ENCODE measurements around the gene TRAK1. TPM values are rescaled to one million over a fixed set of nuclear protein-coding genes. Genes with fewer than 3 reads are reported as not detected.

Gene TRAK1
- polyA plus RNA-seq, 10 donors = 72.3 to 110 (median 90.8) TPM

GRCh38 chr3:42122261-42123011, 31.3 kb downstream of the TRAK1 start:
- DNase-seq = no peak

- DNase-seq = no peak
Observed at GRCh38 chr3:42123012-42123581, 31.9 kb downstream of the TRAK1 start.

- DNase-seq = no peak
Observed at GRCh38 chr3:42123824-42124658, 32.9 kb downstream of the TRAK1 start.

- no peak for DNase-seq
Observed at GRCh38 chr3:42127226-42127625, 36.1 kb downstream of the TRAK1 start.

GRCh38 chr3:42128526-42128925, 37.4 kb downstream of the TRAK1 start:
- no peak for DNase-seq

GRCh38 chr3:42129014-42129953, 38.1 kb downstream of the TRAK1 start:
- no peak for DNase-seq

- DNase-seq = no peak
Observed at GRCh38 chr3:42130007-42130328, 38.8 kb downstream of the TRAK1 start.

- DNase-seq = no peak
Observed at GRCh38 chr3:42130329-42131070, 39.3 kb downstream of the TRAK1 start.

- no peak for DNase-seq
Observed at GRCh38 chr3:42133500-42134298, 42.5 kb downstream of the TRAK1 start.

GRCh38 chr3:42134867-42135464, 43.8 kb downstream of the TRAK1 start:
- no peak for DNase-seq

GRCh38 chr3:42139621-42140453, 48.7 kb downstream of the TRAK1 start:
- no peak for DNase-seq

- DNase-seq = no peak
Observed at GRCh38 chr3:42140665-42141203, 49.6 kb downstream of the TRAK1 start.

GRCh38 chr3:42143440-42143839, 52.3 kb downstream of the TRAK1 start:
- DNase-seq = no peak

GRCh38 chr3:42144209-42144608, 53.1 kb downstream of the TRAK1 start:
- no peak for DNase-seq

GRCh38 chr3:42148086-42148848, 57.1 kb downstream of the TRAK1 start:
- DNase-seq = peak in 1 of 3 donors; percentile 11

- DNase-seq = peak; percentile 71 to 91 (median 85)
Observed at GRCh38 chr3:42148982-42149432, 57.9 kb downstream of the TRAK1 start.

- DNase-seq = no peak
Observed at GRCh38 chr3:42149532-42149931, 58.4 kb downstream of the TRAK1 start.

- DNase-seq = no peak
Observed at GRCh38 chr3:42149975-42150374, 58.8 kb downstream of the TRAK1 start.

Data from muscle of back (tissue), 11 donors.